Activated CD4-positive, alpha-beta T cell treated with anti-CD3 and anti-CD28 coated beads for 24 hours (primary cell): ENCODE measurements around the gene AFF3.

ENCODE experiments used
- DNase-seq, 2 donors: peaks; one replicate each; pipeline ENCODE4 v3.0.0-alpha.2; 2020; ENCODE audit warnings: low read depth in 2 of 2

The AFF3 gene

DNA sequence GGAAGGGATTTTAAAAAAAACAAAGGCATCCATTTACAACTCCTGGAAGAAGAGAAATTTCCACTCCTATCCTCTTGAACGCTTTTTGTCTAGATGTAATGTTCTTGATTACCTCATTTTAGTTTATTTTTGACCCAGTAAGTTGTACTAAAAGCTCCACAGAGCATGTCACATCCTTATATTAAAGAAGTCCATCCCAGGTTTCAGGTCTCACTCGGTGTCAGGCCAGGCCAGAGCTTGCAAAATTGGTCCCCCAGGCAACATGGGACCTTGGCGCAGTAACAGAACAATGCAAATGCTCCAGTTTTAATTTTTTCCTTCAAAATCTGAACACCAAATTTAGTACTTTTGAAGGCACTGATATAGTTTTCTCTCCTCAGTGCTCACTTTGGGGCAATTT is 434.2 kb downstream of the AFF3 start:
- DNase-seq = no peak

DNA sequence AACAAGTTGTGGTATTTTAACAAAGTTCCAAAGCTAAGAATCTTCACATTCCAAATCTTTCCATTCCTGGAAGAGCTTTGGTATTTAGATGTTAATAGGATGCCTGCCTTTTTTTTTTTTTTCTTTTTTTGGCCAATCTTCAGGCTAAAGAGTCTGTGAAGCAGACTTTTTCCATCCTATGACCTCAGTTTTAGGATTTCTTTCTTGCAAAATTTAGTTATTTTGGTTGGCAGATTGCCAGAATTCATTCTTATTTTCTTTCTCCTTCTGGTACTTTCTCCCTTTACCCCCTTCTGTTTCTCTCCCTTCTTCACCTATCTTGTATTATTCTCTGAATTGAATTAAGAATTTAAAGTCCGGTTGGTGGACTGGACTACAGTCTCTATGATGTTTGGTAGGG is 434.8 kb downstream of the AFF3 start:
- no peak for DNase-seq

DNA sequence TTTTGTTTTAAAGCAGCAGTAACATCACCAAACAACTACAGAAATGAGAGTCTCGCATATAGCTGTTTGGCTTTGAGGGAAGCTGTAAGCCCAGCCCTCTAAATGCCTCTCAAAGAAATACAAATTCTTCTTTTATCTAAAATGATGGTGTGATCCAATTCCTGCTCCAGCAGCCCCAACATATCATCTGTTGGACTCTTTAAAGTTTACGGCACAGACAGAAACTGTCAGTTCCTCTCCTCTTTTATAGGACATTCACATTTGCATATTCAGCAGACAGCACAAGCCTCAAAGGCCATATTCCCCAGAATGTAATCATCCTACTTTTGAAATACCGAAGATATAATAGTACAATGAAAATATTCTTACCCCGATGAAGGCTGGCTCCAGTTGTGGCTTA is 435.7 kb downstream of the AFF3 start:
- DNase-seq = no peak

DNA sequence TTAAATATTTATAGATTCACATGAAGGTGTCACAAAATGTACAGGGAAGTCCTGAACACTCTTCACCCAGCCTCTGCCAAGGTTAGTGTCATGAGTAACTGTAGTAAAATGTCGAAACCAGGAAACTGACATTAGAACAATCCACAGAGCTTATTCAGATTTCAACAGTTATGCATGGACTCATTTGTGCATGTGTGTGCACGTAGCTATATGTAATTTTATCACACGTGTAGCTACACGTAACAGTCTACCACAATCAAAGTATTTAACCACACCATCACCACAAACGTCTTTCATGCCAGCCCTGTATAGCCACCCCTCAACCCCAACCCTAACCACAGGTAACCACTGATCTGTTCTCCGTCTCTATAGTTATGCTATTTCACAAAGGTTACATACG is 440.9 kb downstream of the AFF3 start:
- DNase-seq = no peak

DNA sequence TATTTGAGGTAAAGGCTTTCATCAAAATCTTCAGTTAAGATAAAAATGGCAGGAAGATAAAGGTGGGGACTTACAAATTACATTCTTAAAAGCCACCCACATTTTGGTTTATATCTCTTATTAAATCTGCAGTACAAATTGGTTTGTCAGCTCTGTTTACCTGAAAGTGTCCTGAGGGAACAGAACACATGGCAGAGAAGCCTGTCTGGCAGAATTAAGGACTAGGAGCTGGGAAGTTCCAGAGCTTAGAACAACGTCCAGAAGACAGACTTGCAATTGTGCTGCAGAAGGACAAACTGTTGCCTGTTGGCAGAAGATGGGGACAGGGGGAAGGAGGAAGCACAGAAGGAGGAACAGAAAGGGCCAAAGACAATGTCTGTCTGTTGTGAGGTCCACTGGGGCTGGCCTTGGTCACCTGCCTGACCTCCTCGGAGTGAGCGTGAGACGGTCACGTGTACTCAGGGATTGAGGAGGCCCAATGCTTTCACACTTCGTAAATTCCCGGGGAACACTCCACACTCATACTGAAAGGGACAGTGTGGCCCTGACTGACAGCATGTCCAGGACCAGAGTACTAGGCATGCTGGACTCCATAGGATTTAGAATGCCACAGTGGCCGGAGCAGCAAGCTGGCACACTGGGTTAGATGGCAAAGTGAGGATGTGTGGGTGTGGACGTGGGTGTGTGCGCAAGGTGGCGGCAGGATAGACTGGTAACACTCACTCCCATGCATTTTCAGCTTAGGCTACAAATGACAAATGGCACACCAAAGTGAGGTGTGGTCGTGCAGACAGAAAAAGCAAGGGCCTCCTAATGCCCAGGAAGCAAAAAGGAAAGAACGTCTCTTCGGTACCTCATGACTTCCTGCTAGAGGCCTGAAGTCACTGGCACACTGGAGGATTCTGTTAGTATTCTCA is 441.6 kb downstream of the AFF3 start:
- DNase-seq = no peak

DNA sequence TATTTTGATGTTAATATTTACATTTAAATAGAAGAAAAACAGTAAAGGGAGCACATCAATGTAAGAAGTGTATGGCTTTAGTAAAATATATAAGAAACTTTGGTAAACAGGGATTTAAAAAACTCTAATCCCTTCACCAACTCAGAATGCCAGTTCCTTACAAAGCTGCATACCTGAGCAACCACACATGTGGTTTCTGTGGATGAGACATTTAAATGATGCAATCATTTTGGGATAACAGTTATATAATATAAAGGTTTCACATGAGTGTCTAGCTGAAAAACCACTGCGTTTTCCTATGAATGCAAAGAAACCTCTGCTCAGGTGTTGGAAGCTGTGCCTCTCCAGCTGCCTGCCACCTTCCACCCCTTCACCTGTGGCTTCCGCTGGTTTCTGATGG is 443.5 kb downstream of the AFF3 start:
- no peak for DNase-seq

DNA sequence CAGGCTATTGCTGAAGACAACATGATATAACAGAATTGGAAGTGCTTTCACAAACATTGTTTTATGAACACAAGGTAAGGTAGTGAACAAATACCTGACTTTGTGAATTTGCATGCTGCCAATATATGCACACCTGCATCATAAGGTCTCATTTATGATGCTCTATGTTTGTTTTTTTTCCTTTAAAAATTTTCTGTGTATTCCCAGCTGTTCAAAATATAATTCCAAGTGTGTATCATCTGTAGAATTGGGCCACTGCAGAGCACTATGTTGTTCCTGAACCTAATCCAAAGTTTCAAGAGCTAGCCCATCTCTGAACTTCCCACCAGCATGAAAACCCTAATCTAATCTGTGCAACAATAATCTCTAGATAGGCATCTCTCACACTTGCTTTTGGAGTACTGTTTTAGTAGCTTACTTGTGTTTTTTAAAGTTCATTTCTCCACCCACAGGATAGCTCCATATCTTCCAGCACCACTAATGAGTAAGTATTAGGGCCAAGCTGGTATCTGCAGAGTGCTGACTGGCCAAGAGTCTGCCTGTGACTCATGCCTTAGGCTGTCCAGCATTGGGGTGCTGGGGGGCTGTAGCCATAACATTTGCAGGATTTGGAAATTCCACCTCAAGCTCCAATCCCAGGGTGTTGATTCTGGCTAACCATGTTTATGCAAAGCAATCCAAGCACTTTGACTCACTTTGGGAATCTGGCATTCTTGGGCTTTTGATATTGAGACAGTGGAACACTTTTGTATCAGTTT is 444.4 kb downstream of the AFF3 start:
- no peak for DNase-seq

DNA sequence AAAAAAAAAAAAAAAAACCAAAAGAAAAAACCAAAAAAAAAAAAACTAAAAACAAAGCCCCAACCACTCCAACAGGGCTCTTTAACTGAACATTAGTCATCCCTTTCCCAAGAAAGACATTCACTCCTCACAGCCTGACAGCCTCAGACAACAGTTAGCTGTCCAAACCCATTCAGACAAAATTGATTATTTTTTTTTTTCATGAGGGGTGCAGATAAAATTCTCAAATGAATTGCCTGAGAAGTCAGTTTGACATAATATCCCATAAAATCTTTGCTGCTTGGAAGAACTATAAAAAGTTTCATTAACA is 446.5 kb downstream of the AFF3 start:
- DNase-seq = no peak

DNA sequence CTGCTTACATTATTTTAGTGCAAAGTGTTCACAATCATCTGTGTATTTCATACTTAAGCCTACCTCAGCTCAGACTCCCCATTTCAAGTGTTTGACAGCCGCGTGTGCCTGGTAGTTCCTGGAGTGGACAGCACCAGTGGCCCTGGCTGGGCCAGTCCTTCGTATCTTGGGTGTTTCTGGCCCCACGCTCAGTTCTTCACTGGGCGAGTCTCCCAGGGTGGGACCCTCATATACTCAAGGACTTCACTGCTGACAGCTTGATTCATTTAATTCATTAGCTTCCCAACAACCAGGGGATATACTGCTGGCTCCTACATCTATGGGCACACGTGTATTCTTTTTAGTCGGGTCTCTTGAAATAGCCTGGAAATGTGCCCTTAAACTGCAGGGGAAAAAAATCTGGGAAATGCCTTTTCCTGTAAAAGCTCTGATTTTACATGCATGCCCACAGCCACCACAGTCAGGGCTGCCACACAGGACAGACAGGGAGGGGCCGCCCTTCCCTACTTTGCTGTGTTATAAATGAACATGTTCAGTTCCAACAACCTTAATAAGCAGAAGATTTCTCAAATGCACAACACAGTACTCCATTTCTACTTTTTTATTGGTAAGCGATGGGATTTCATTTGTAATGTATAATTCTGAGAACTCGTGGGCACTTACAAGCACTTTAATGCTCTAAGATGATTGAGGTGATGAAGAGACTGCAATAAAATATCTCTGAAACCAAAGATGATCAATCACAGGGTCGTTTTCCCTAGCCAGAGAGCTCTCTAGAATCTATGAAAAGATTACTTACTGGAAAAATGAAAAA is 447.1 kb downstream of the AFF3 start:
- no peak for DNase-seq

DNA sequence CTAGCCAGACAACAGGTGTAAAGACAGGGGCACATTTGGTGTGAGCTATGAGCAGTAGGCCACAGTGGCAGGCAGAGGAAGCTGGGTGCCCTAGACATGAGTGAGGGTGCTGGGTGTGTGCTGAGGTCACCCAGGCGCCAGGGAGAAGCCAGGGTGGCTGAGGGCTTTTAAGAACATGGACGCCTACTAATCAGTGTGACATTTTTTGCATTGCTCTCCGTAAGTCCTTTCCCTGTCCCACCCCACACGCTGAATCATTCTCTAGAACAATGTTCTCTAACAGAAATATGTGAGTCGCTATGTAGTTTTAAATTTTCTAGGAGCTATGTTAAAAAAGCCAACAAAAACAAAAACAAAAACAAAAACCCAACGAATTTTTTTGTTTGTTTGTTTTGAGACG is 448.1 kb downstream of the AFF3 start:
- DNase-seq = no peak

DNA sequence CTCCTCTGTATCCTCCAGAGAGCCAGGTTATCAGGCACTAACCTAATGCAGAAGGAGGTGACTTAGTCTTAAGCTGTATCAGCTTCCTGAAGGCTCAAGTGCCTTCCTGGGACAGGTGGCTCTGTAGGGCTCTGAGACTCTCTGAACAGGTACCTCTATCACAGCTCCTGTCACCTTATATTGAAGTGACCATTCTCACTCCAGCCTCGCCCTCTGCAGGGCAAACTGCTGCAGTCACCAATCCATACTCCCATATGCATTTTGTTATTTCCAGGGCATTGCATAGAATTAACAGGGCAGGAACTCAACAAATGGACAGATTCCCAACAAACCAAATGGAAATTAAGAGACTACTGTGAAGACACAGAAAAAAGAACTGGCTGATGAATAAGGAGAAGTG is 449.6 kb downstream of the AFF3 start:
- no peak for DNase-seq

DNA sequence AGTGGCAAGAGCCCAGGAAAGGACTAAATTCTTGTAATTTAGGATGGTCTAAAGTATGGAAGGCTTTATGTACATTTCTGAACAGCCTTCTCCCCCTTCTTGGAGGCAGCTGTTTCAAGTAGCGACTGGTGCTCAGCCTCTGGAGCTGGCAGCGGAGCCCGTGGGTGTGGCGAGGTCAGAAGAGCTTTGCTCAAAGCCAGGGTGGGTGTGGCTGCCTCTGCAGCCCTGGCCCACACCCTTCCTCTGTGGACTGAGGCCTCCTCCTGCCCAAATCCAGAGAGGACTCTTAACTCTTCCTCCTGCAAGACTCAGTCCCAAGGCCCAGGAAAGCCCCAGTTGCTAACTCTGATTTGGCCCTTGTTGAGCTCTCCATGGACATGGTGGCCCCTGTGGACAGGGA is 450.5 kb downstream of the AFF3 start:
- no peak for DNase-seq

DNA sequence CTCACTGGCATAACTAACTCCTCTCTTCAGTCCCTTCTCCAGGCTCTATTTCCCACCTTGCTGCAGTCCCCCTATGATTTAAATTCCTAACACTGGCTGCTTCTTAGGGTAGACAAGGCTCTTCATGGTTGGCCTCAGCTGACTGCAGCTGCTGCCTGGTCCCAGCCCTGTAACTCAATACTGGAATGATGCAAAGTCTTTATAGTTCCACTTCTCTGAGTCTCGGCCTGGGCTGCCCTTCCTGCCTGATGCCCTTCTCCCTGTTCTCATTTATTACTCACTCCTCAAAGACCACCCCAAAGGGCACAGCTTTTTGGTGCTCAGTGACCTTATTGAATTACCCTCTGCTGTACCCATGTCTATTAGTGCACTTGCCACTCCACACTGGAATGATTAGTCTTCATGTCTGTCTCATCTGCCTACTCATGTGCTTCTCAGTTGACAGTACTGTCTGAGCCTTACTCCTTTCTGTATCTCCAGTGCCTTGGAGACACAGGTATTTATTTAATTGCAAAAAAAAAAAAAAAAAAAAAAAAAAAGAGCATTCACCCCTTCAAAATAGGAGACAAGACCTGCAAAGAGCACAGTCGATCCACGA is 453.1 kb downstream of the AFF3 start:
- DNase-seq = no peak

DNA sequence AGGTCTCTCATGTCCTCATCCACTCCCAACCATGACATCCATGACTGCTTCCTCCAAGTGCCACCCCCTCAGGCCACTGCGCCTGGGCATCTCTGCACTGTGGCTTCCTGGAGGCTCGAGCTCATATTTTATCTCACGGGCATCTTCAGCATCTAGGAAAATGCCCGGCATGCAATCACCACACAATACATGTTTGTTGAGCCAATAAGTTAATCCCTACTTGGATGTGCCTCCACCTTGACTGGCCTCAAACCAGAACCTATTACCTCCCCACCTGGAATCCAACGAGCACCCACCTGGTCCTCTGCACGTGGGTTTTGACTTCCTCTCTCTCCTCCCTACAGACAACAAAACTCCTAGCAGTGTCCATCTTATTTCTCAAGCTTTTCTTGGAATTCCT is 453.7 kb downstream of the AFF3 start:
- no peak for DNase-seq

DNA sequence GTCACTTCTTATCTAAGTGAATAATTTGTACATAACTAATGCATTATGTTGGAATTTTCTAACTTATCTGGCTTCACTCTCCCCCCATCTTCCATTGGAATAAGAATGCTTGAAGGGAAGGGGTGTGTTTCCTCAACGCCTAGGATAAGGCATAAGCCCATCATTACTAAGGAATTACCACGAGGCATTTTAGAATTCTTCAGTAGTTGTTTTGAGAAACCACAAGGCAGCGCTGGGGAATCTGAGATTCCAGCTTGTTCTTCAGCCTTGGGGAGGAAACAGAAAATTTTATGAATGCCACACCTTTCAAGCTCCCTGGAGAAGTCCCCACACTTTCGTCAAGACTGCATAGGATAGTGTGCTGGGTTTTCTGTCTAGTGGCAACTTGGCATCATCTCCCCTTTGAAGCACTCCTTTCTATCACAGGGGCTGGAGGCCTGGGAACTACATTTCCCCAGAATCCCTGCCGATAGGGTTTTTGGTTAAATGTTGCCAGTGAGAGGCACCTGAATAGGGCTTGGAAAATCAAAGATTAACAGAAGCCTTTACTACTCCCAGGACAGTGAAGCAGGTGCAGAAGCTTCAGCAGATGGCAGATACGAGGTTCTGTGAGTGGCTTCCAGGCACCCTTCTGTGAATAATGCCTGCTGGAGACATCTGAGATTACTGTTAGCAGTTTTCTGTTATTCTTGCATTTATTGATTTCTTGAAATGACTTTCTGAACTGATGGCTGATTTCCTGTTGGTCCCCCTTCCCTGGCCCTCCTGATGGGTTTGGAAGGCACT is 459.9 kb downstream of the AFF3 start:
- DNase-seq = no peak

DNA sequence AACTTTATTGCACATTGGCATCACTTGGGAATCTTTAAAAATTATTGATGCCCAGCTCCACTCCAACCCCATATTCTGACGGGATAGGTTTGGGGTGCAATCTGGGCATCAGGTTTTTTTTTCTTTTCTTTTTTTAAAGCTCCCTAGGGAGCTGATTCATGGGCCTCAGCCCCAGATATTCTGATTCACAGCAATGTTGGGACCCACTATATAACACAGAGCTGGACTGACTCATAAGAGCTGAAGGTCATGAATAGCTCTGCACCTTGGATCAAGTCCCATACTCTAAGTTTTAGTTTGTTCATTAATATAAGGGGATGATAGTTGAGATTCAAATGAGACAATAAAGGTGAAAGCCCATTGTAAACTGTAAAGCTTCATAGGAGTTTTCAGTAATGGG is 461.4 kb downstream of the AFF3 start:
- DNase-seq = no peak

DNA sequence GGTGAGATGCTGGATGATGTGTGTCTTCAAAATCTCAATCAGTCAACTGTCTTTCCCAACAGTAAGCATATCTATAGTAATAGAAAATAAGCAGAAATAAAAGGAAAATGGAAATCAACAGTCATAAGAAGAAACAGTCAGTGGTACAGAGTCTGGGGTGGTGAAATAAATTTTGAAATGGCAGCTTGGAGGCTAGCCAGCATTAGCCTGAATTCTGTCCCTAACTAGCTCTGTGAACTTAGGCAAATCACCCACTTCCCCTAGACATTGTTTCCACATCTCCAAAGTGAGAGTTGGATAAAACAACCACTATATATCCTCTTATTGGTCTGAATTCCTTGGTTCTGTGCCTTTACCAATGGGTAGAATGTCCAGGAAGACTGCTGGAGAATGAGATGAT is 462.9 kb downstream of the AFF3 start:
- no peak for DNase-seq

DNA sequence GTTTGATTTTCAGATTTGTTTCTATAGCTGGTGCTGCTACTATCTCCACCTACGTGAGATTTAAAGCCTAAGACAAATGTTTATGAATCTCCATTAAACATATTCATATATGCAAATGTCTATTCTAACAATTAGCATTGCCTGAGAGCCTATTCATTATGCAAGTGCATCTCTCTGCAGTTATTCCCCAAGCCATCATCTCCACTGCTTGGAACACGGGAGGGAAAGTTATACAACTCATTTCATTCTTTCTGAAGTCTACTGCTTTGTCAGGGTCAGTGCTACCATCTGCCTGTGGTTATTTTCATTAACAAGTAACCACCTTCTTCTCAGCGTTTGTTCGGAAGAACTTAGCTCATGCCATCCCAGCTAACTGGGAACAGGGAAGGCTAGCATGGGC is 463.8 kb downstream of the AFF3 start:
- DNase-seq = no peak

DNA sequence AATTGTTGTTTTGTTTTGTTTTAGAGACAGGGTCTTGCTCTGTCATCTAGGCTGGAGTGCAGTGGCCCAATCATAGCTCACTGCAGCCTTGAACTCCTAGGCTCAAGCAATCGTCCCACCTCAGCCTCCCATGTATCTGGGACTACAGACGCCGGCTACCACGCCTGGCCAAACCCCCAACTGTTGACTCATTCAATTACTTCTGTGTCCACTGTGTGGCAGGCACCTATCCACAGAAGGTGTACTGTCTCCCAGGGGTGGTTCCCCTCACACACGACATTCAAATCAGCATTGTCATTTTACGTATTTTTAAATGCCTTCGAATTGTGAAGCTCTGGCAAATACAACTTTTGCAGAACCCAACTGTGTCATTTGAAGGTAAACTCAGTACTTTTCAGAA is 464.6 kb downstream of the AFF3 start:
- no peak for DNase-seq

DNA sequence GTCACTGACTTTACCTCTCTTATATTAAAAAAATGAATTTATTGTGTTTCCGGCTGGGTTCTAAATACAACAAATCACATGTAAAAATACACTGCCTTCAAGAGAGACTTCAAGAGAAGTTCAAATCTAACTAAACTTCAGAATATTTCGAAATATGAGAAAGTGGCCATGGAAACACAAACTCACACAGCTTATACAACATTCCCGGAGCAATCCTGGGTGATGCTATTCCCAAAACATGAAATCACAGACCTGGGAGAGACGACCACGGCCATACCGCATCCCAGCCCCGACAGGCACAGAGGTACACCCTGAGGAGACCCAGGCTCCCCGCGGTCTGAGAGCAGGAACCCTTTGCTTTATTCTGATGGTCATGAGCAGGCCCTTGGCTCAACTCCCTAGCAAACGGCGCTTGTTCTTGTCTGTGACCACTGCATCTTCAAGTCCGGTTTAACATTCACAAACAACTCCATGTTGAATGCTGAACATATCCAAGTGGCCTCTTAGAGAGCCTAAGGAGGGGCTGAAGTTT is 467.2 kb downstream of the AFF3 start:
- no peak for DNase-seq

DNA sequence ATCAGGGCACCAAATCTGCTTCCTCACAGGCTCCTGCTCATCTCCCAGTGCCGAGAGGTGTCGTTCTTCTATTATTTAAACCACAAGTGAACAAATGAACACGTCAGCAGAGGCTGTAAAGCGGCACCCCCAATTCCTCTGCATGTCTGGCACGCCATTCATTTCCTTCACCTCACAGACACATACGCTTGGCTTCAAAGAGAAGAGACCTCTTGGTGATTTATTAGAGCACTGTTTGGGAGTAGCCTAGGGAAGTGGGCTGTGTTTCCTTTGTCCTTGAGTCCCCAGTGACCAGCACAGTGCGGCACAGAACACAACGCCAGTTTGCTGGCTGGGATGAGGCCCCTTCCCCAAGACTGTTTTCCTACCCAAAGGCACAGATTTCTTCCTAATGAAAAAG is 468.3 kb downstream of the AFF3 start:
- no peak for DNase-seq
